Adrenal gland (tissue), 5 donors: Measurements from ENCODE around the gene OTOP3.

ENCODE experiments used
- POLR2A ChIP-seq, 2 donors: fragments of 450-650 bp; IDR thresholded peaks; one replicate each; pipeline ENCODE4 v1.6.1; 2017; ENCODE audit warnings: antibody characterized with exemption in 2 of 2, mild to moderate bottlenecking in 2 of 2, moderate library complexity in 1 of 2
- TF ChIP-seq, protein P1 (sequence below), 6 experiments: fragments of 450-650 bp in 4 of 6; fragments of 200-600 bp in 2 of 6; sonication (generic) in 1 of 6; IDR thresholded peaks; 1 replicate in 5 of 6; 2 replicates in 1 of 6; pipeline versions ENCODE4 v1.5.1 to v1.8.0; 2016 to 2021; ENCODE audit warnings: antibody characterized with exemption in 6 of 6, mild to moderate bottlenecking in 2 of 6, moderate library complexity in 1 of 6
- donor health status: DM: no; HTN: no; CAD: no.

DNA sequence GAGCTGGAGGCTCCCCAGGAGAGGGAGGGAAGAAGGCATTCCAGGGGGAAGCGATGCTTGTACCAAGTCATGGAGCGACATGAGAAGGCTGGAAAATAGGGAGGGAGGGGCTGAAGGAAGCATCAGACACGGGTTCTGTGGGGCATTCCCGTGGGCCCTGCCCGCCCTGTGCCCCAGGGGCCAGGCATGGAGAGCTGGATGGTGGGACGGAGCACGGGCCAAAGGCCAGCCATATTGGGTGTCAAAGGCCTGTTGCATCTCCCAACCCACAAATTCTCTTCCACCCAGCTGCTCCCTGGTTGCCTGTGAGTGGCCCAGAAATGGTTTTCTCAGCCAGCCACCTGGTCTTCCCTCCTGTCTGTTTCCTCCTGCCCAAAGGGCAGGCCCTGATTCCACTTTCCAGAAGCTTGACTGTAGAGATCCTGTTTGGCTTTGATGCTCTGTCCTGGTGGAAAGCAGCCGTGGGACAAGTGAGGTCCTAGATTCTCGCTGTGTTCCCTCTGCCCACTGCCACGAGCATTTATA, 54.9 kb downstream of the OTOP3 start:
- TF ChIP-seq, protein P1, sequence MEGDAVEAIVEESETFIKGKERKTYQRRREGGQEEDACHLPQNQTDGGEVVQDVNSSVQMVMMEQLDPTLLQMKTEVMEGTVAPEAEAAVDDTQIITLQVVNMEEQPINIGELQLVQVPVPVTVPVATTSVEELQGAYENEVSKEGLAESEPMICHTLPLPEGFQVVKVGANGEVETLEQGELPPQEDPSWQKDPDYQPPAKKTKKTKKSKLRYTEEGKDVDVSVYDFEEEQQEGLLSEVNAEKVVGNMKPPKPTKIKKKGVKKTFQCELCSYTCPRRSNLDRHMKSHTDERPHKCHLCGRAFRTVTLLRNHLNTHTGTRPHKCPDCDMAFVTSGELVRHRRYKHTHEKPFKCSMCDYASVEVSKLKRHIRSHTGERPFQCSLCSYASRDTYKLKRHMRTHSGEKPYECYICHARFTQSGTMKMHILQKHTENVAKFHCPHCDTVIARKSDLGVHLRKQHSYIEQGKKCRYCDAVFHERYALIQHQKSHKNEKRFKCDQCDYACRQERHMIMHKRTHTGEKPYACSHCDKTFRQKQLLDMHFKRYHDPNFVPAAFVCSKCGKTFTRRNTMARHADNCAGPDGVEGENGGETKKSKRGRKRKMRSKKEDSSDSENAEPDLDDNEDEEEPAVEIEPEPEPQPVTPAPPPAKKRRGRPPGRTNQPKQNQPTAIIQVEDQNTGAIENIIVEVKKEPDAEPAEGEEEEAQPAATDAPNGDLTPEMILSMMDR (IDR thresholded peaks at IDR 0.05): no peak
- no peak for TF ChIP-seq POLR2A (IDR thresholded peaks at IDR 0.05)
